ENCODE measurements around the gene PCK2.

PCK2 gene

GRCh38 chr14:24054324-24054641, 39.8 kb upstream of the PCK2 start:
- no peak for DNase-seq (ENCODE audit: low read depth in 1 of 2, low spot score in 1 of 2)
- TF ChIP-seq SPI1 (IDR thresholded peaks at IDR 0.05; ENCODE audit: borderline replicate concordance, low read depth) (no peak), CTCF (IDR thresholded peaks at IDR 0.05; ENCODE audit: insufficient read depth, low read length) (no peak), GABPA (IDR thresholded peaks at IDR 0.05; ENCODE audit: low read depth) (no peak), REST (IDR thresholded peaks at IDR 0.05; ENCODE audit: insufficient replicate concordance, low read depth) (peak; percentile 27), POLR2AphosphoS5 (IDR thresholded peaks at IDR 0.05; ENCODE audit: low read depth) (no peak)
- H3K27ac ChIP-seq (replicated peaks) = no peak overlapping the region

GRCh38 chr14:24054646-24055045, 39.5 kb upstream of the PCK2 start:
- TF ChIP-seq SPI1 (IDR thresholded peaks at IDR 0.05; ENCODE audit: borderline replicate concordance, low read depth) = no peak
- no peak for TF ChIP-seq GABPA (IDR thresholded peaks at IDR 0.05; ENCODE audit: low read depth)
- TF ChIP-seq POLR2AphosphoS5 (IDR thresholded peaks at IDR 0.05; ENCODE audit: low read depth) = no peak
- TF ChIP-seq REST (IDR thresholded peaks at IDR 0.05; ENCODE audit: insufficient replicate concordance, low read depth) = no peak
- no peak for TF ChIP-seq CTCF (IDR thresholded peaks at IDR 0.05; ENCODE audit: insufficient read depth, low read length)
- Histone ChIP-seq H3K27ac (replicated peaks) (no peak overlapping the region), H3K4me3 (replicated peaks; ENCODE audit: insufficient read depth, low read length) (no peak overlapping the region), H3K27me3 (ENCODE audit: insufficient read depth, poor library complexity, severe bottlenecking) (peaks cover 20% of the 10 kb centered on the region)
- DNase-seq (ENCODE audit: low read depth in 1 of 2, low spot score in 1 of 2) = no peak

More at GRCh38 chr14:24054324-24054641, 39.8 kb upstream of the PCK2 start:
- Histone ChIP-seq H3K27me3 (ENCODE audit: insufficient read depth, poor library complexity, severe bottlenecking) (peaks cover 20% of the 10 kb centered on the region), H3K4me3 (replicated peaks; ENCODE audit: insufficient read depth, low read length) (no peak overlapping the region)

GRCh38 chr14:24055971-24056799, 37.9 kb upstream of the PCK2 start:
- no peak for TF ChIP-seq REST (IDR thresholded peaks at IDR 0.05; ENCODE audit: insufficient replicate concordance, low read depth)
- TF ChIP-seq GABPA (IDR thresholded peaks at IDR 0.05; ENCODE audit: low read depth) = no peak
- no peak for TF ChIP-seq POLR2AphosphoS5 (IDR thresholded peaks at IDR 0.05; ENCODE audit: low read depth)
- no peak for TF ChIP-seq CTCF (IDR thresholded peaks at IDR 0.05; ENCODE audit: insufficient read depth, low read length)
- TF ChIP-seq SPI1 (IDR thresholded peaks at IDR 0.05; ENCODE audit: borderline replicate concordance, low read depth) = no peak
- Histone ChIP-seq H3K27ac (replicated peaks) (no peak overlapping the region), H3K4me3 (replicated peaks; ENCODE audit: insufficient read depth, low read length) (no peak overlapping the region), H3K27me3 (ENCODE audit: insufficient read depth, poor library complexity, severe bottlenecking) (peaks cover 20% of the 10 kb centered on the region)
- DNase-seq (ENCODE audit: low read depth in 1 of 2, low spot score in 1 of 2) = no peak
